Suprapubic skin (tissue), 4 donors: ENCODE measurements around the gene PTGIS.

Experiments
- CTCF ChIP-seq, 2 donors: fragments of 200-600 bp in 1 of 2; fragments of 450-650 bp in 1 of 2; sonication (generic) in 1 of 2; IDR thresholded peaks; one replicate each; pipeline ENCODE4 v1.5.1; 2016 to 2019; ENCODE audit warnings: antibody characterized with exemption in 2 of 2, mild to moderate bottlenecking in 1 of 2, moderate library complexity in 1 of 2
- EP300 ChIP-seq: sonication (generic); formaldehyde crosslinking; IDR thresholded peaks from one replicate; pipeline ENCODE4 v1.6.1; 2017; ENCODE audit warnings: antibody characterized with exemption
- POLR2A ChIP-seq, 2 donors: fragments of 450-650 bp; IDR thresholded peaks; one replicate each; pipeline ENCODE4 v1.6.1; 2017; ENCODE audit warnings: antibody characterized with exemption in 2 of 2, mild to moderate bottlenecking in 2 of 2, moderate library complexity in 2 of 2
- POLR2AphosphoS5 ChIP-seq, 3 donors: sonication (generic); formaldehyde crosslinking; IDR thresholded peaks; one replicate each; pipeline ENCODE4 v1.6.1; 2017; ENCODE audit warnings: antibody characterized with exemption in 3 of 3

- TF ChIP-seq CTCF (IDR thresholded peaks at IDR 0.05), result no peak
- no peak for TF ChIP-seq POLR2A (IDR thresholded peaks at IDR 0.05)
- TF ChIP-seq EP300, result no peak
- no peak for TF ChIP-seq POLR2AphosphoS5 (IDR thresholded peaks at IDR 0.05)
Observed at GRCh38 chr20:49497398-49497669, 70.6 kb downstream of the PTGIS start.
